Measurements from ENCODE around the gene C1orf159.
"Not testable (repeated sequence)": the region's sequence is repeated elsewhere in the genome, so short reads cannot be mapped to it uniquely, and the experiment has no call there.

Gene C1orf159

DNA sequence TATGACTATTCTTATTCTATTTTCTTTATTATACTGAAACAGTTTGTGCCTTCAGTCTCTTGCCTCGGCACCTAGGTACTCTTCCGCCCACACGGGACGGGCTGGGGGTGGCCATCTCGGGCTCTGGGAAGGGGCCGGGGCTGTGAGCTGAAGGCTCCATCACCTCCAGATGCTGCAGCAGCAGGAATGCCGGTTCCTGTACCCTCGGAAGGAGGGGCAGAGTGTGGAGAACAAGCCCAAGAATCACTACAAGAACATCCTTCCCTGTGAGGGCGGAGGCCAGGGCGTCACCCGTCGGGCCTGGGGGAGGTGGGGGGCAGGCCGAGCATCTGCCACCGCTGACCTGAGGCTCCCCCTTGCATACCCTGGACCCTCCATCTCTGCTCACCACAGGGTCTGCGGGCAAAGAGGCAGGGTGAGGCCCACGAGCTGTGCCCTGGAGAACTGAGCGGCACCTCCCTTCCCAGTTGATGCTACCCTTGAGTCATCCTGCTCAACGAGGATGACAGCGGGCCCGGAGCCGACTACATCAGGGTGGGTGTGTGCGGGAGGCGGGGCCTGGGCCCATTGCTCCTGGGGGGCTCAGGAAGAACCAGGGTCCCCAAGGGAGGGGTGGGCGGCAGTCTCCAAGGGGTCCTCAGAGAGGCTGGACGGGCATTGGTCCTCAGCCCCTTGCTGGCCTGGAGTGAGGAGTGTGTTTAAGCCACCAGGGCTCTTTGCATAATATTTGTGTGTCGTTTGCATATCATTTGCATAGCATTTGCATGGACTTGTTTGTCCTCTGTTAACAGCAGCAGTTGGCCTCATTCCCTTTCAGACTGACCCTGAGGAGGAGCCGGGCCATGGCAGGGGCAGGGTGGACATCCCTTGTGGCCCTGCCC lies 49.2 kb downstream of the C1orf159 start:
- DNase-seq (ENCODE audit: low spot score), result no peak

- DNase-seq (ENCODE audit: low spot score), result not testable (repeated sequence)
These were observed 50.0 kb downstream of the C1orf159 start for GRCh38 chr1:1065940-1066304.

GRCh38 chr1:1065265-1065939 lies 50.5 kb downstream of the C1orf159 start:
- no peak for DNase-seq (ENCODE audit: low spot score)

DNA sequence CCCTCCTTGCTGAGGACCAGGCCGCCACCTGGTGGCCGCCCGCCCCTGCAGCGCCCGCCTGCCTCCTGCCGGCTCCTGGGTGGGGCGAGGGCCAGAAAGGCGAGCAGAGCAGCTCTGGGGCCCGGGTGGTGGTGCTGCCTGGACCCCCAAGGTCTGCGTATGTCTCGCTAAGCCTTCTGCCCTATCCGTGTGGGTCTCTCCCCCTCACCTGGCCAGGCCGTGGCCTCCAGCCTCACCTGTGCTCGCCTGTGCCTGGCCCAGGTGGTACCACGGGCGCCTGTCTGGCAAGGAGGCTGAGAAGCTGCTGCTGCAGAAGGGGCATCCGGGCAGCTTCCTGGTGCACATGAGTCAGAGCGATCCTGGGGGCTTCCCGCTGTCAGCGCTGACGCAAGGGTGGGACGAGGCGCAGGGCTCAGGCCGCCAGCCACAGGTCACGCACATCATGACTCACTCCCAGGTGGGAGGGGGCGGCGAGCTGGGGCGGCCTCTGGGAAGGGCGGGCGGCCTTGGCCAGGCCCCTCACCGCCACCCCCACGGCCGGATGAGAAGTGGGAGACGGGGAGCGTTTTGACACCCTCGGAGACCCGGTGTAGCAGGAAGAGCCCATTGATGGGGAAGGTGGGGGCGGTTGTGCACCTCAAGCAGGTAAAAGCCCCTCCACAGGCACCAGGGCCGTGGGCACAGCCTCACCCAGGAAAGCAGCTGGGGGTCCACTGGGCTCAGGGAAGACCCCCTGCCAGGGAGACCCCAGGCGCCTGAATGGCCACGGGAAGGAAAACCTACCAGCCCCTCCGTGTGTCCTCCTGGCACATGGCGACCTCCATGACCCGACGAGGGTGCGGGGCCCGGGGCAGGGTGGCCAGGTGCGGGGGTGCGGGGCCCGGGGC lies 51.7 kb downstream of the C1orf159 start:
- DNase-seq (ENCODE audit: low spot score), result peak; percentile 46

GRCh38 chr1:1063261-1063944 lies 52.5 kb downstream of the C1orf159 start:
- no peak for DNase-seq (ENCODE audit: low spot score)

GRCh38 chr1:1062348-1063163 lies 53.3 kb downstream of the C1orf159 start:
- DNase-seq (ENCODE audit: low spot score), result no peak

- DNase-seq (ENCODE audit: low spot score), result no peak
These were observed 54.1 kb downstream of the C1orf159 start for GRCh38 chr1:1061682-1062345.

GRCh38 chr1:1060281-1061000 lies 55.4 kb downstream of the C1orf159 start:
- DNase-seq (ENCODE audit: low spot score), result no peak

- DNase-seq (ENCODE audit: low spot score), result peak; percentile 73
These were observed 56.2 kb downstream of the C1orf159 start for GRCh38 chr1:1059494-1060280.

DNA sequence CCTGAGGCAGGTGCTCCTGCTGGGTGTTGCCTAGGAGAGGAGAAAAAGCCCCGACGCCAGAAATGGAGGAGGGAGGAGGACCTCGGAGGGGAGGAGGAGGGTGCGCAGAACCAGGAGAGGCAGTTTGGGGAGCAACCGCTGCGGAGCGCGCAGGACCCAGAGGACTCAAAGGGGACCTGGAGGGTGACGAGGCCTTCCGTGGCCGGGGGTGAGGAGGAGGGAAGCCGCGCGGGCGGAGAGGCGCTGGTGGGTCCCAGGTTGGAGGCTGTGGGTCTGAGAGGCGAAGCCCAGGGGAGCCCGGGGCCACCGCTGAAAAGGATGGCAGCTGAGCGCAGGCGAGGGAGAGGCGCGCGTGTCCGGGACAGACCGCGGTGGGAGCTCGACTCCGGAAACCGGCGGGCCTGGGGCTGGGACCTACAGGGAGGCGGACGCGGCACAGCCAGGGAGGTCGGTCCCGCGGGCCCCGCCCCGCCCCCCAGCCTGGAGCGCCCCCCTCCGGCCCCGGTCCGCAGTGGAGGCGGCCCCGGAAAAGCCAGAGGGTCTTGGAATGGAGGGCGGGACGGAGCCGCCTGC lies 56.9 kb downstream of the C1orf159 start:
- DNase-seq (ENCODE audit: low spot score), result no peak

DNA sequence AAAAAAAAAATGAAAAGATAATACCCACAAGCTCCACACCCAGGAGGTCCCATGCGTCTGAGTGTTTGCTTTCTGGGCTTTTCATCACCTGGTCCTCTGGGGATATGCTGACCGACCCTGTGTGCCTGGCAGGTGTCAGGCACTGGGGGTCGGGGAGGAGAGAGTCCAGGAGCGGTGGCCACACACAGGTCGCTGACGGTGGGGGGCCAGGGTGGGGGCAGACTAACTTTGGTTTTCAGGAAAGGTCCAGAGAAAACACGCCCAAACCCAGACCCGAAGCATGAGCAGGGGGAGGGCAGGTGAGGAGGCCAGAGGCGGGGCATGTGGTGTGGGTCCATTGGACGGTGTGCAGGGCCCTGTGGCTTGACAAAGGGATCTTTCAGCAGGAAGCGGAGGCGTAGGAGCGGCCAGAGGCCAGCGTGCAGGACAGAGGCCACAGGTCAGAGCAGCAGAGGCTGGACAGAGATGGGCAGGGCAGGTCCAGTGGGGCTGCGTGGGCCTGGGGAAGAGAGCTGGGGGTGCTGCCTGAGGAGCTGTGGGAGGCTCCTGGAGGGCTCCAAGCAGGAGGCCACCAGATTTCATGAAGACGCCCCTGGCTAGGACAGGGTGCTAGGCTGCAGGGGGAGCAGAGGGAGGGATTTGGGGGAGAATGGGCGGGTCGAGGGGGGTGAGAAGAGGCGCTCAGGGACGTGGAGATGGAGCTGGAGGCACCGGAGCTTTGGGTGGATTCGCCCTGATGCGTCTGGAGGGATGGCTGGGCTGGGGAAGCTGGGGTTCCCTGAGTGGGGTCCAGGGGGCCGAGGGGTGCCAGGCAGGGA lies 57.6 kb downstream of the C1orf159 start:
- DNase-seq (ENCODE audit: low spot score), result no peak

DNA sequence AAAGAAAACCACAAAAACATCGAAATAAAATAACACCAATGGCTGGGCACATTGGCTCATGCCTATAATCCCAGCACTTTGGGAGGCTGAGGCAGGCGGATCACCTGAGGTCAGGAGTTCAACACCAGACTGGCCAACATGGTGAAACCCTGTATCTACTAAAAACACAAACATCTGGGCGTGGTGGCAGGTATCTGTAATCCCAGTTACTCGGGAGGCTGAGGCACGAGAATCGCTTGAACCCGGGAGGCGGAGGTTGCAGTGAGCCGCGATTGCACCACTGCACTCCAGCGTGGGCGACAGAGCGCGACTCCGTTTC lies 58.2 kb downstream of the C1orf159 start:
- DNase-seq (ENCODE audit: low spot score), result not testable (repeated sequence)

DNA sequence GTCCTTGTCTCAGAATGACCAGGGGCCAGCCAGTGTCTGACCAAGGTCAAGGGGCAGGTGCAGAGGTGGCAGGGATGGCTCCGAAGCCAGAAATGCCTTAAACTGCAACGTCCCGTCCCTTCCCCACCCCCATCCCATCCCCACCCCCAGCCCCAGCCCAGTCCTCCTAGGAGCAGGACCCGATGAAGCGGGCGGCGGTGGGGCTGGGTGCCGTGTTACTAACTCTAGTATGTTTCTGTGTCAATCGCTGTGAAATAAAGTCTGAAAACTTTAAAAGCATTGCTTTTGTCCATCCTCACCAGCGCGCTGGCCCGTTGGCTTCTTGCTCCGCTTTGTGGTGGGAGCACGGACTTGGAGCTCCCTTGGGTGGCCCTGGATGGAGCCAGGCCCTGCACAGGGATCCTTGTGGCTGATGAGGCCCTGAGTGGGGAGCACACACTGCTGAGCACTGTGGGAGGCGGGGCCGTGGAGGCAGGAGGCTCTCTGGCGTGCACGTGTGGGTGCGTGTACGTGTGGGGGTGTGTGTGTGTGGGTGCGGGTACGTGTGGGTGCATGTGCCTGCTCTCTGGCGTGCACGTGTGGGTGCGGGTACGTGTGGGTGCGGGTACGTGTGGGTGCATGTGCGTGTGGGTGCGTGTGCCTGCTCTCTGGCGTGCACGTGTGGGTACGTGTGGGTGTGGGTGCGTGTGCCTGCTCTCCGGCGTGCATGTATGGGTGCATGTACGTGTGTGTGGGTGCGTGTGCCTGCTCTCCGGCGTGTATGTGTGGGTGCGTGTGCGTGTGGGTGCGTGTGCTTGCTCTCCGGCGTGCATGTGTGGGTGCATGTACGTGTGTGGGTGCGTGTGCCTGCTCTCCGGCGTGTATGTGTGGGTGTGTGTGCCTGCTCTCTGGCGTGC lies 59.8 kb downstream of the C1orf159 start:
- DNase-seq (ENCODE audit: low spot score), result no peak

DNA sequence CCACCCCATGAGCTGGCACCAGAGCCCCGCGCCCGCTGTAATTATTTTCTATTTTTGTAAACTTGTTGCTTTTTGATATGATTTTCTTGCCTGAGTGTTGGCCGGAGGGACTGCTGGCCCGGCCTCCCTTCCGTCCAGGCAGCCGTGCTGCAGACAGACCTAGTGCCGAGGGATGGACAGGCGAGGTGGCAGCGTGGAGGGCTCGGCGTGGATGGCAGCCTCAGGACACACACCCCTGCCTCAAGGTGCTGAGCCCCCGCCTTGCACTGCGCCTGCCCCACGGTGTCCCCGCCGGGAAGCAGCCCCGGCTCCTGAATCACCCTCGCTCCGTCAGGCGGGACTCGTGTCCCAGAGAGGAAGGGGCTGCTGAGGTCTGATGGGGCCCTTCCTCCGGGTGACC lies 60.9 kb downstream of the C1orf159 start:
- no peak for DNase-seq (ENCODE audit: low spot score)

GRCh38 chr1:1054099-1054700 lies 61.7 kb downstream of the C1orf159 start:
- DNase-seq (ENCODE audit: low spot score), result no peak

GRCh38 chr1:1053682-1054081 lies 62.2 kb downstream of the C1orf159 start:
- no peak for DNase-seq (ENCODE audit: low spot score)
